Dermis microvascular lymphatic vessel endothelial cell (primary cell): Measurements from ENCODE around the gene TSKS. TPM values are rescaled to one million over a fixed set of nuclear protein-coding genes. Genes with fewer than 3 reads are reported as not detected.

Source experiments
- DNase-seq, 2 donors: peaks; one replicate each; pipeline versions ENCODE4 v3.0.0 to v3.0.0-alpha.2; 2010; ENCODE audit warnings: low read depth in 2 of 2
- total RNA-seq: library from RNA; depleted of rRNA; stranded (reverse); fragments of >200 nt; gene quantifications from 2 replicates; pipeline ENCODE4 v1.2.1, GENCODE V29; 2014

The TSKS gene
- total RNA-seq, 1 donor from 2014 or later, result not detected

DNA sequence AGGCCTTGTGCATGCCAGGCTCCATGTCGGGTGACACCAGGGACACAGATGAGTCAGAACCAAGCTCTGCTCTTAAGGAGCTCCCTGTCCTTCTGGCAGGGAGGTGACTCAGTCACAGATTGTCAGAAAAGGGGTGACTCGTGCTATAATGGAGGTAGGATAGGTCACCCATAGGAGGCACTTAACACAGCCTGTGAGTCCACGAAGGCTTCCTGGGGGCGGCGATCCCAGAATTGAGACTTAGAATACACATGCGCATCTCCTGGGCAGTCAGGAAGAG lies 30.4 kb upstream of the TSKS start:
- DNase-seq, result no peak

GRCh38 chr19:49792829-49793560 lies 29.9 kb upstream of the TSKS start:
- no peak for DNase-seq

- no peak for DNase-seq
These were observed 28.8 kb upstream of the TSKS start for GRCh38 chr19:49791776-49792445.

DNA sequence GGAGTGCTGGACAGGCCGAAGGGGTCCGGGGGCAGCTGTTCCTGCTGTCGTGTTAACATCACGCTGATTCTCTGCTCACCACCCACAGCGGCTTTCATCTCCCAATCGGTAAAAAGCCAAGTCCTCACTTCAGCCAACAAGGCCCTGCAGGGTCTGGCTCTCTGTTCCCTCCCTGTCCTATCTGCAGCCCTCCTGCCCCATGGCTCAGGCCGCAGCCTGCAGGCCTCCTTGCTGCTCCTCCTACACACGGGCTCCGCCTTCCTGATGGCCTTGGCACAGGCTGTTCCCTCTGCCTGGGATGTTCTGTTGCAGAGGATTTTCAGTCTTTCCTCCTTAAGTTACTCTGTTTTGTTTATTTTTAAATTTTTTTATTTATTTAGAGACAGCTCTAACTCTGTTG lies 27.8 kb upstream of the TSKS start:
- DNase-seq, result no peak

GRCh38 chr19:49788857-49789256 lies 25.8 kb upstream of the TSKS start:
- DNase-seq, result no peak

GRCh38 chr19:49787746-49788145 lies 24.6 kb upstream of the TSKS start:
- no peak for DNase-seq

GRCh38 chr19:49786376-49786820 lies 23.3 kb upstream of the TSKS start:
- DNase-seq, result no peak

GRCh38 chr19:49782515-49782914 lies 19.4 kb upstream of the TSKS start:
- DNase-seq, result no peak

- no peak for DNase-seq
These were observed 18.3 kb upstream of the TSKS start for GRCh38 chr19:49781394-49781793.

- DNase-seq, result no peak
These were observed 17.8 kb upstream of the TSKS start for GRCh38 chr19:49780861-49781260.

GRCh38 chr19:49779731-49780555 lies 16.8 kb upstream of the TSKS start:
- DNase-seq, result no peak

DNA sequence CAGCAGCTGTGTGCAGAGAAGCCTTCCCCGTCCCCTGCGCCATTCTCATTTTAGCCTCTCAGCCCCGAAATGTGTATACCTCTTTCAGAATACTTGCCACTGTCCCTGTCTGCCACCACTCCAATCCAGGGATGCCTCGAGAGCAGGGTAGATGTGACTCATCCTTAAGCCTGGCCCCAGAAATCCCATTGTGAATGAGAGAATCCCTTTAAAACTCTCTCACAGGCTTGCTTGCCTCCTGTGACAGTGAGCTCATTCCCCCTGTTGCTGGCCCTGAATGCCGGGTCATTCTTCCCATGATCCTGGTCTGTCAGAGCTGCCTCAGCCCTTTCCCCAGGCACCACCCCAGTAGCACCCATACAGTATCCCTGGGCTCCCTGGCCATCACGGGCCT lies 13.3 kb upstream of the TSKS start:
- DNase-seq, result no peak

- no peak for DNase-seq
These were observed 12.8 kb upstream of the TSKS start for GRCh38 chr19:49775742-49776370.

DNA sequence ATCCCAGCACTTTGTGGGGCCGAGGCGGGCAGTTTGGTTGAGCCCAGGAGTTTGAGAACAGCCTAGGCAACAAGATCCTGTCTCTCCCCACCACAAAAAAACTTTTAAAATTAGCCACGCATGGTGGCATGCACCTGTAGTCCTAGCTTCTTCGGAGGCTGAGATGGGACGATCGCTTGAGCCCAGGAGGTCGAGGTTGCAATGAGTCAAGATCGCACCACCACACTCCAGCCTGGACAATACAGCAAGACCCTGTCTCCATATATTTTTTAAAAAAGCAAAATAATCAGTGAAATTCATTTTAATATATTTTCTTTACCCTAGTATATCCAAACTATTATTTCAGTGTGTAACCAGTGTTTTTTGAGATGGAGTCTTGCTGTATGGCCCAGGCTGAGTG lies 11.9 kb upstream of the TSKS start:
- no peak for DNase-seq

GRCh38 chr19:49773663-49774350 lies 10.7 kb upstream of the TSKS start:
- DNase-seq, result no peak

GRCh38 chr19:49772850-49773432 lies 9.8 kb upstream of the TSKS start:
- no peak for DNase-seq

DNA sequence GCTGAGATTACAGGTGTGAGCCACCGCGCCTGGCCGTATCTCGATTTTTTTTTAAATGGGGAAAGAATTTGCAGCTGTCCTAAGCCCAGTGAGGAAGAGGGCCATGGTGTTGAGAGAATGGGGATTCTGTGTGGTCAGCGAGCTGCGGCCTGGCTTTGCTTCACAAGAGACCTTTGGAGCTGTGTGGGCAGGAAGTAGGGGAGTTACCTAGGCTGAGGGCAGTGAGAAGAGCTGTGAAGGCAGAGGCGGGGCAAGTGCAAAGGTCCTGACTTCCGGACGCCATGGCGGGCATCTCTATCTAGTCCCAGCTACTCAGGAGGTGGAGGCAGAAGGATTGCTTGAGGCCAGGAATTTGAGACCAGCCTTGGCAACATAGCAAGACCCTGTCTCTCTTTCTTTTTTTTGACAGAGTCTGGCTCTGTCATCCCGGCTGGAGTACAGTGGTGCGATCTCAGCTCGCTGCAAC lies 8.6 kb upstream of the TSKS start:
- DNase-seq, result no peak

- no peak for DNase-seq
These were observed 7.4 kb upstream of the TSKS start for GRCh38 chr19:49770529-49770928.

GRCh38 chr19:49767967-49768581 lies 5.0 kb upstream of the TSKS start:
- peak in 1 of 2 donors; percentile 35 for DNase-seq

DNA sequence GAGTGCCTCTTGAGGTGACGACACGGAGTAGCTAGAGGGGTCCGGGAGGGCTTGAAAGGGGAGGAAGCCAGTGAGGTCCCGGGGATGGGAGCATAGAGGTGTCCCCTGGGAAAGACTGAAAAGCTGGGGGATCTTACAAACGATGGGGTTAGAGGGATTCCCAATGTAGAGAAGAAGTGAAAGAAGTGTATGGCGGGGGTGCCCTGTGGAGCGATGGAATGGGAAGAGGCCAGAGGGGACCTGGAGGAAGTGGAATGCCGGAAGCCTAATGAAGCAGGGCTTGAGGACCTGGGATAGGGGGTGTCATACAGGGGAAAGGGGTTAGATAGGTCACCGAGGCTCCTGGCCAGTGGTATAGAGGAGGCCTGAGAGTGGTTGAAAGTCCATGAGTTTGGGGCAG lies 4.3 kb upstream of the TSKS start:
- peak in 1 of 2 donors; percentile 13 for DNase-seq

DNA sequence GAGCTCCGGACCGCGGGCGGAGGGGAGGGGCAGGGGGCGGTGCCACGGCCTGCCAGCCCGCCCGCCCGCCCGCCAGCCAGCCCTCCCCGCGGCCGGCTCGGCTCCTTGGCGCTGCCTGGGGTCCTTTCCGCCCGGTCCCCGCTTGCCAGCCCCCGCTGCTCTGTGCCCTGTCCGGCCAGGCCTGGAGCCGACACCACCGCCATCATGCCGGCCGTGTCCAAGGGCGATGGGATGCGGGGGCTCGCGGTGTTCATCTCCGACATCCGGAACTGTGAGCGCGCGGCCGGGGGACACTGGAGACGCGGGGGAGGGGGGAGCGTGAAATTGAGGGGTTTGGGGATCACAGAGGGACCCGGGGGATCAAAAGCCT lies 3.8 kb upstream of the TSKS start, which contains the start of gene AP2A1:
Gene AP2A1 (plus strand): TSS at position 72 of the 370 bp plus-strand sequence. CDS start 133 bp downstream, at position 205.
- DNase-seq, result no peak
